ENCODE data around the gene S100P.

- TF ChIP-seq ZNF274 (IDR thresholded peaks at IDR 0.05; ENCODE audit: low read depth, low read length): no peak
- no peak for TF ChIP-seq SUZ12 (IDR thresholded peaks at IDR 0.05; ENCODE audit: extremely low read depth, insufficient read depth, insufficient read length)
These were observed 21.5 kb upstream of the S100P start for GRCh38 chr4:6672131-6672530.

Data from NT2/D1 (cell line).